Measurements from ENCODE around the gene TIAM2.

DNA sequence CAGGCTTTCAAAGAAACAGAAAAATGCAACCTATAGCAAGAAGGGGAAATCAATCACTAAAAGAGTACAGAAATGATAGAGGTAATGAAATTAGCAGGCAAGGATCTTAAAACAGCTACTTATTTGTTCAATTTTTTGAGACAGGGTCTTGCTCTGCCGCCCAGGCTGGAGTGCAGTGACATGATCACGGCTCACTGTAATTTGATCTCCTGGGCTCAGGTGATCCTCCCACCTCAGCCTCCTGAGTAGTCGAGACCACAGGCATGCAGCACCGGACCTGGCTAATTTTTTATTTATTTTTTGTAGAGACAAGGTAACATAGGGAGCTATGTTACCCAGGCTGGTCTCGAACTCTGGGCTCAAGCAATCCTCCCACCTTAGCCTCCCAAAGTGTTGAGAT is 297.6 kb downstream of the TIAM2 start:
- TF ChIP-seq CTCF (IDR thresholded peaks at IDR 0.05): no peak
- no peak for TF ChIP-seq POLR2A (IDR thresholded peaks at IDR 0.05)

Measured in adrenal gland (tissue), 5 donors.